ENCODE results near the gene HELZ.

- TF ChIP-seq EZH2phosphoT487 (IDR thresholded peaks at IDR 0.05; ENCODE audit: insufficient read depth, low read depth) = no peak
- TF ChIP-seq EZH2 (IDR thresholded peaks at IDR 0.05; ENCODE audit: insufficient read depth, poor library complexity, severe bottlenecking) = no peak
Measured at GRCh38 chr17:67051837-67052236, 193.2 kb downstream of the HELZ start.
